HFF-Myc (cell line): ENCODE results near the gene POLA1.

Experiments
- DNase-seq: peaks from one replicate; pipeline ENCODE4 v3.0.0-alpha.2; 2011; ENCODE audit warnings: low read depth; ENCODE audit errors: extremely low read depth
- H3K4me3 ChIP-seq: replicated peaks from 2 replicates; pipeline ENCODE4 v1.5.1; 2011; ENCODE audit warnings: low read depth, mild to moderate bottlenecking, control low read depth, low read length
- TF ChIP-seq, protein P1 (sequence below): IDR thresholded peaks from 2 replicates; pipeline ENCODE4 v1.5.1; 2012; ENCODE audit warnings: mild to moderate bottlenecking, low read depth, low read length, control low read depth; ENCODE audit errors: missing control alignments

POLA1 gene, protein sequence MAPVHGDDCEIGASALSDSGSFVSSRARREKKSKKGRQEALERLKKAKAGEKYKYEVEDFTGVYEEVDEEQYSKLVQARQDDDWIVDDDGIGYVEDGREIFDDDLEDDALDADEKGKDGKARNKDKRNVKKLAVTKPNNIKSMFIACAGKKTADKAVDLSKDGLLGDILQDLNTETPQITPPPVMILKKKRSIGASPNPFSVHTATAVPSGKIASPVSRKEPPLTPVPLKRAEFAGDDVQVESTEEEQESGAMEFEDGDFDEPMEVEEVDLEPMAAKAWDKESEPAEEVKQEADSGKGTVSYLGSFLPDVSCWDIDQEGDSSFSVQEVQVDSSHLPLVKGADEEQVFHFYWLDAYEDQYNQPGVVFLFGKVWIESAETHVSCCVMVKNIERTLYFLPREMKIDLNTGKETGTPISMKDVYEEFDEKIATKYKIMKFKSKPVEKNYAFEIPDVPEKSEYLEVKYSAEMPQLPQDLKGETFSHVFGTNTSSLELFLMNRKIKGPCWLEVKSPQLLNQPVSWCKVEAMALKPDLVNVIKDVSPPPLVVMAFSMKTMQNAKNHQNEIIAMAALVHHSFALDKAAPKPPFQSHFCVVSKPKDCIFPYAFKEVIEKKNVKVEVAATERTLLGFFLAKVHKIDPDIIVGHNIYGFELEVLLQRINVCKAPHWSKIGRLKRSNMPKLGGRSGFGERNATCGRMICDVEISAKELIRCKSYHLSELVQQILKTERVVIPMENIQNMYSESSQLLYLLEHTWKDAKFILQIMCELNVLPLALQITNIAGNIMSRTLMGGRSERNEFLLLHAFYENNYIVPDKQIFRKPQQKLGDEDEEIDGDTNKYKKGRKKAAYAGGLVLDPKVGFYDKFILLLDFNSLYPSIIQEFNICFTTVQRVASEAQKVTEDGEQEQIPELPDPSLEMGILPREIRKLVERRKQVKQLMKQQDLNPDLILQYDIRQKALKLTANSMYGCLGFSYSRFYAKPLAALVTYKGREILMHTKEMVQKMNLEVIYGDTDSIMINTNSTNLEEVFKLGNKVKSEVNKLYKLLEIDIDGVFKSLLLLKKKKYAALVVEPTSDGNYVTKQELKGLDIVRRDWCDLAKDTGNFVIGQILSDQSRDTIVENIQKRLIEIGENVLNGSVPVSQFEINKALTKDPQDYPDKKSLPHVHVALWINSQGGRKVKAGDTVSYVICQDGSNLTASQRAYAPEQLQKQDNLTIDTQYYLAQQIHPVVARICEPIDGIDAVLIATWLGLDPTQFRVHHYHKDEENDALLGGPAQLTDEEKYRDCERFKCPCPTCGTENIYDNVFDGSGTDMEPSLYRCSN (N-terminal part only)

DNA sequence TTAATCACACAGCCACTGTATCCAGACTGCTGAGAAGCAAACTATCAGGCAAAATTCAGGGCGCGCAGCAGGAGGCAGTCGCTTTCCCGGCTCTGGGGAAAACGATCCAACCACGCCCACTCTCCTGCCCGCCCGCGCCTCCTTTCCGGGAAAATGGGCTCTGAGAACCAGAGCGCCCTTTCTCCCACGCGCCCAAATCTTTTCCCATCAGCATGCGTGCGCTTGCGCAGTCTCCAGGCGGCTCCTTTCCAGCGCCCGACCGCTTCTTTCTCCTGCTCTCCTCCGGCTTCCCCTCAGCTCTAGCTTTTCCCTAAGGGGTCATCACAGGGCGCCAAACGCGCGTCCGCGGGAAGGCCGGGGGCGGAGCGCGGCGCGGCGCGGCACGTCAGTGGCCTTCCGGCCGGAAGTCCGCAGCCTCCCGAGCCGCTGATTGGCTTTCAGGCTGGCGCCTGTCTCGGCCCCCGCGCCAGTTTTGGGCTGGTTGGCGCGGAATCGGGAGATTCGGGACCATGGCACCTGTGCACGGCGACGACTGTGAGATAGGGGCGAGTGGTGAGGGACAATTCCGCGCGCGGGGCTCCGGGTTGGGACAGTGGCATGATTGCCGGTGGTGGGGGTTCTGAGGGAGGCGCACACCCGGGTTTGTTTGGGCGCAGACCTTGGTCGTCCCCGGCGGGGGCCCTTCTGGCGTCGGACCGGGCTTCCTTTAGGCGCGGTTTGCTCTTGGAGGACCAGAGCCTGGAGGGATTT lies at the start of gene POLA1:
TSS of gene POLA1 (plus strand) at position 466 of the 750 bp plus-strand sequence. CDS start at position 510, 44 bp downstream.
- peak within 1 kb of the TSS; percentile 65 for H3K4me3 ChIP-seq
- TF ChIP-seq, protein P1, sequence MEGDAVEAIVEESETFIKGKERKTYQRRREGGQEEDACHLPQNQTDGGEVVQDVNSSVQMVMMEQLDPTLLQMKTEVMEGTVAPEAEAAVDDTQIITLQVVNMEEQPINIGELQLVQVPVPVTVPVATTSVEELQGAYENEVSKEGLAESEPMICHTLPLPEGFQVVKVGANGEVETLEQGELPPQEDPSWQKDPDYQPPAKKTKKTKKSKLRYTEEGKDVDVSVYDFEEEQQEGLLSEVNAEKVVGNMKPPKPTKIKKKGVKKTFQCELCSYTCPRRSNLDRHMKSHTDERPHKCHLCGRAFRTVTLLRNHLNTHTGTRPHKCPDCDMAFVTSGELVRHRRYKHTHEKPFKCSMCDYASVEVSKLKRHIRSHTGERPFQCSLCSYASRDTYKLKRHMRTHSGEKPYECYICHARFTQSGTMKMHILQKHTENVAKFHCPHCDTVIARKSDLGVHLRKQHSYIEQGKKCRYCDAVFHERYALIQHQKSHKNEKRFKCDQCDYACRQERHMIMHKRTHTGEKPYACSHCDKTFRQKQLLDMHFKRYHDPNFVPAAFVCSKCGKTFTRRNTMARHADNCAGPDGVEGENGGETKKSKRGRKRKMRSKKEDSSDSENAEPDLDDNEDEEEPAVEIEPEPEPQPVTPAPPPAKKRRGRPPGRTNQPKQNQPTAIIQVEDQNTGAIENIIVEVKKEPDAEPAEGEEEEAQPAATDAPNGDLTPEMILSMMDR, result peak; percentile 23
- DNase-seq, result peak; percentile 82

DNA sequence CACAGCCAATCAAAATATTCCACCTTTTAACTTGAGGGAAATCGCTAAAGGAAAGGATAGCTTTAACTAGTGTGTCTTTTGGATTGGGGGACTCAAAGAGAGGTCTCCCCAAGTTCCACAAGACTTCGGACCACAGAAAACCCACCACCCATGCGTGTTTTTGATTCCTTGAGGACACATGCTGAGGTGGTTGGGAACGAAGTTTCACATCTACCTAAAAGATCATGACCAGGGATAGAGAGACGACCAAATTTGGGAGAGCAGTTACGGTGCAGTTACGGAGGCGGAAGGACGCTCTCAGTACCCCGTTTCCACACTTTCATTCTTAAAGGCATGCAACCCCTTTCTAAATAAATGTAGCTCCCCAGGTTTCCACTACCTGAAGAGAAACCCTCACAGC lies 47.7 kb upstream of the POLA1 start:
- DNase-seq, result no peak
- no peak overlapping the region for H3K4me3 ChIP-seq
- TF ChIP-seq, protein P1, result no peak

DNA sequence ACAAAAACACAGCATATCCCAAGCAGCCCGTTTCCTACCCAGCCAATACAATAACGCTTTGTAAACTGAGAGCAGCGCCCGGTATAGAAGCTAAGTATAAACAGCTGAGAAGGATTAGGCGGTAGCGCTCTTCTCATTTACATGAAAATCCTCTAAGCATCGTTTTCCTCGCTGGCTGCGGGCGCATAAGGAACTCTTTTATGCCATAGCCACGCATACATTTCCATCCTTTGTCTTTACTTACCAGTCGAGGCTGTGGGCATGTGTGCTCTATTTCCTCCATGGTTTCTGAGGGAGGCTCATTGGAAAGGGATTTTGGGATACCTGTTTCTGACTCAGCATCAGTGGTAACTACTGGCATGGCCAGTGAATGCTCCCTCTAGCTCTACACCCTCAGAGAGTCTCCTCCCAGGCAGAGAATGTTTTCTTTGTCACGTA lies 47.0 kb upstream of the POLA1 start:
- DNase-seq, result no peak
- TF ChIP-seq, protein P1, result no peak
- 0 out of 2 replicates have a peak overlapping the region, but pooled peaks have one; percentile 7 for H3K4me3 ChIP-seq

DNA sequence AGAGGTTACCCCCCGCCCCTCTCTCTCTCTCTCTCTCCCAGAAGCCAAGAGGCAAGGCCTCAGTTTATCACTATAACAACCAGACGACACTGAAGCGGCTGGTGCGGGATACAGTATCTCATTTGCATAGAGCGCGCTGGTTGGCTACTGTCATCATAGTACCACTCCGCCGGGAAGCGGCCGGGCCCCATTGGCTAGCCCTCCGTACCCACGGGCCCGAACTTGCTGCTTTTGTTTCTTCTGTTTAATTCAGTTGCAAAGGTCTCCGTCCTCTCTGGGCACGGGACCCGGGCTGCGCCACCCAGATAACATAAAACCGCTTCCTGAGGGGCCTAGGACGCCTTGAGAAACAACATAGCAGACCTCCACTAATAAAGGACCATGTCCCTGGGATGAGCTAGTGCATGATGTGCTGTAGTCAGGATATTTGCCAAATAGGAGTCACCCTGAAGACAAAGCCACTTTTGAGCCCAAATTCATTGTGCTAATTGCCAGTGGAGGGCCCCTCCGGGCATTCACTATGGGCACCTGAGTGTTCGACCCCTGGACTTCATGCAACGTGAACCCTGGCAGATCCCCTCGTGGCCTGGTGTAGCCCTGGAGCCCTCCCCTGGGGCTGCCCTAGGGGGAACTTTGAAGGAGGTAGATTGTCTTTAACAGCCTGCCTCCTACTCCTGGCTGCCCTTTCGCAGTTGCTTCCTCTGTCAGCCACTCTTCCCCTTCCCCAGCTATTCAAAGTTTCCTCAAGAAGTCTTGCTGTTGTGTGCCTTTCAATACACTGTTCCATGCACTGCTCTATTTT lies 46.3 kb upstream of the POLA1 start, which contains the start of gene PCYT1B:
TSS of gene PCYT1B (minus strand) at position 91 of the 802 bp plus-strand sequence. CDS start 242 bp downstream, outside the sequence.
- DNase-seq, result peak; percentile 7
- 0 out of 2 replicates have a peak within 1 kb of the TSS, but pooled peaks have one; percentile 7 for H3K4me3 ChIP-seq
- TF ChIP-seq, protein P1, result no peak

DNA sequence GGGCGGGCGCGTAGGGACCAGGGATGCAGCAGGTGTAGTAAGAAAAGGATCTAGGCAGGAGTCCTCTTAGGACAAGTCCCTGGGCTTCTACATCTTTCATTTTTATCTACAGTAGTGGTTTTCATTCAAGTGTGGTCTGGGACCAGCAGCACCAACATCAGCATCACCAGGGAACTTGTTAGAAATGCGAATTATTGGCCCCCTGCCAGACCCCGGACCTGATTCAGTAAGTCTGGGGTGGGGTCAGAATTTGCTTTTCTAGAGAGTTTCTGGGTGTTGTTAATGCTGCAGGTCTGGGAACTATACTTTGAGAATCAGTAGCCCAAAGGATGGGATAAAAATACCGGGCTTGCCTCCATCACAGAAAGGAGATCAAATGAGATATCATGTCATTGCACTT lies 45.2 kb upstream of the POLA1 start:
- TF ChIP-seq, protein P1, result no peak
- no peak for DNase-seq
- no peak overlapping the region for H3K4me3 ChIP-seq
